HG02571 (cell line): ENCODE data around the gene LRATD1.

ENCODE experiments used
- ATAC-seq: cut with Tn5 transposase; IDR thresholded peaks from one replicate; pipeline ENCODE4 v1.9.1; 2021; ENCODE audit warnings: mild to moderate bottlenecking, moderate library complexity; ENCODE audit not compliant: unreplicated experiment

Gene LRATD1

GRCh38 chr2:14633061-14633460 is 544 bp downstream of the LRATD1 start:
- no peak for ATAC-seq

DNA sequence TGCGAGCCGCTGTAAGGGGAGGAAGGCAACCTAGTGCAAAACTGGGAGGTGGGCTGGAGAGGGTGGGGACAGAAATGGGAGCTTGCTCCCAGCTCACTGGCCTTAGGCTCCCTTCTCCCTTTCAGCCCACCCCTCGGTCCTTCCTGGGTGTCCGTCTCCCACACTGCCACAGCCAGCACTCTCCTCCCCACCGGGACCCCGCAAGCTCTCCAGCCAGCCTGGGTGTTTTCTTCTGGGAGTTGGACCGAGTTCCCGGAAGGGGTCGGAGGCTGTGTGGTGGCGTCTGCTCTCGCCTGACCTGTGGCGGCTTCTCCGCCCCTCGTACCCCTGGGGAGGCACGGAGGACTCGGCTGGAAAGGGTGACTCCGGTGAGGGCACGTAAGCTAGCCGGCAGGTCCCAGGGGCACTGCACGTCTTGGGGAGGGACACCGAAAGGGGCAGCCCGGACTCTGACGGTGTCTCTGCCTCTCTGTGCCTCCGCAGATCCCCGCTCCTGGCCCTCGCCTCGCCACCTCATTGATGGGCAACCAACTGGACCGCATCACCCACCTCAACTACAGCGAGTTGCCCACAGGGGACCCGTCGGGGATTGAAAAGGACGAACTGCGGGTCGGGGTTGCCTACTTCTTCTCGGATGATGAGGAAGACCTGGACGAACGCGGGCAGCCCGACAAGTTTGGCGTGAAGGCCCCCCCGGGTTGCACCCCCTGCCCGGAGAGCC is 1.1 kb downstream of the LRATD1 start:
- no peak for ATAC-seq

GRCh38 chr2:14634182-14634488 is 1.6 kb downstream of the LRATD1 start:
- no peak for ATAC-seq

GRCh38 chr2:14634489-14635390 is 2.2 kb downstream of the LRATD1 start:
- no peak for ATAC-seq

GRCh38 chr2:14635391-14635871 is 2.9 kb downstream of the LRATD1 start:
- no peak for ATAC-seq

GRCh38 chr2:14638488-14638887 is 6.0 kb downstream of the LRATD1 start:
- ATAC-seq: no peak

DNA sequence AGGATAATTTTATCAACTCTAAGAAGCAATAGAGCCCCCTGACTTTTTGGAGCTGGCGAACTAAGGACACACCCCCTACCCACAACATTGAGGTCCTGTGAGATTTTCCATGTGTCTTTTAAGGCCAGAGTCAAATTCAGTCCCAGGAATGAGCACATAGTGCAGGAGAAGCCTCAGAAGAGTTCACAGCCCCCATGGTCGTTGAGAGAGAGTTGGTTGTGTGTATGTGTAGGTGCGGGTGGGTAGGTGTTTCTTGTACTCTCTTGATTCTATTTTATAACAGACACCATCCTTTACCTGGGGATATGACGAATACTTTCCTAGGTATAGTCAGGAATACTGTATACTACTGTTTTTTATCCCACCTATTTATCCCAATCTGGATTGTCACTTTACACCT is 8.6 kb downstream of the LRATD1 start:
- ATAC-seq: no peak

GRCh38 chr2:14642499-14642898 is 10.0 kb downstream of the LRATD1 start:
- ATAC-seq: no peak

GRCh38 chr2:14647714-14648113 is 15.2 kb downstream of the LRATD1 start:
- no peak for ATAC-seq

DNA sequence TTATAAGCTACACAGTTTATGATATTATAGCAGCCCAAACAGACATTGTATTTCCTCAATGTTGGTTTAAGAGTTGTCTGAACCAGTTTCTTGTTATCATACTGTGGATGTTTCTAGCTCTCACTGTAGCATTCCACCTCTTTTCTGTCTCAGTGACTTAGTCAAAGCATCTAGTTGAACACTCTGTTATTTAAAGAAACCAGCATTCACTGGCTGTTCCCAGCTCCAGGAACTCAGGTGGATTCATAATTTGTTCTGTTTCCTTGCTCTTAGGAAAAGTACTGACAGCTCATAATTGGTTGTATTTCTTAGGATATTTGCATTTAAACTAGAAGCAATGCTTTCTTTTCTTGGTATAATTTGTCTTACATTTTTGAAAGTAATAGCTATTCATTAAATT is 17.5 kb downstream of the LRATD1 start:
- no peak for ATAC-seq

- peak; percentile 89 for ATAC-seq
These were observed 22.3 kb downstream of the LRATD1 start for GRCh38 chr2:14654835-14655282.

DNA sequence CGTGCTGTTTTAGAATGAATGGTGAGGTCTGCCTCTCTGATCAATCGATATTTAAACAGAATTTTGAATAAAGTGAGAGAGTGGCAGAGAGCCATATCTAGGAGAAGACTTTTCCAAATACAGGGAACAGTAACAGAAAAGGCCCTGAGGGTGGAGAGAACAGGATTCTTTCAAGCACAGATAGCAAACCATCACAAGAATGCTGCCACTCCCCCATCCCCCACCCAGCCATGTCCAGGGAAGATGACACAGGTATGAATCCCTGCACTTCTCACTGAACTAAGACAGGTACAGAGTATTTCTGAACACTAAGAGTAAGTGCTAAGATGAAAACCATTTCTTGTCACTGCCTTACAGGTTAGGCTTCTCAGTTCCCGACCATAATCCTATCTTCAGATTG is 23.6 kb downstream of the LRATD1 start:
- ATAC-seq: no peak

GRCh38 chr2:14661163-14661562 is 28.6 kb downstream of the LRATD1 start:
- ATAC-seq: no peak

GRCh38 chr2:14673351-14673875 is 40.9 kb downstream of the LRATD1 start:
- no peak for ATAC-seq

- ATAC-seq: no peak
These were observed 43.0 kb downstream of the LRATD1 start for GRCh38 chr2:14675489-14675888.

DNA sequence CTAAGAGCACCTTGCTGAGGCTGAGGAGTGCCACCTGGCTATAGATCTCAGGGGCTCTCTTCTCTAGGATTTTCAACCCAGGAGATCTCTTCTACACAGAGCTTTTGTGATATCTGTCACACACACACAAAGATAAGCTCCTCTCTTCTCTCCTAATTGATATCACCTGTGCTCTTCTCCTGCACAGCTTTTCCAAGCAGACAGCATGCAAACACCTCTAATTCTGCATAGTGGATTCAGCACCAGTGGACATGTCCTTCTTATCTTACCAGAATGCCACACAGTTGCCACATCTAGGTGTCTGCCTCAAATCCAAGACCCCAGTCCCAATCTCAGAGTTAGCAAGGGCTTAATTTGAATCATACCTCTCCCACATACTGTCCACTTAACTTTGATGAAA is 43.9 kb downstream of the LRATD1 start:
- no peak for ATAC-seq

GRCh38 chr2:14677039-14677438 is 44.5 kb downstream of the LRATD1 start:
- no peak for ATAC-seq

DNA sequence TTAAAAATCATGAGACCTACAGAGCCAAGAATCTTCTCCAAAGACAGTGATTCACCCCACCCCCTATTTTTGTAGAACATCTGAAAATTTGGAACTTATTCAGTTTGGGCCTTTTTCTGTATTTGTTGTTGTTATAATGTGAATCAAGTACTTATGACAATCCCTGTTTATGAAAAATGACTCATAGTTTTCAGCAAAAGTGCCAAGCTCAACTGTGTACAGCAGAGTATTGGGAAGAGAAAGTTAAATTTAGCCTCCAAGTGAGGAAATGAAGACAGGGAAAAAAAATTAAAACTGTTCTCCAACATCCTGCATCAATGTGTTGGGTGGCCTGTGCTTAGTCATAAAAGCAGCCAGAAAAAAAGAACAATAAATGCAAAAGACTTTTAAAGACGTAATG is 46.2 kb downstream of the LRATD1 start:
- no peak for ATAC-seq

DNA sequence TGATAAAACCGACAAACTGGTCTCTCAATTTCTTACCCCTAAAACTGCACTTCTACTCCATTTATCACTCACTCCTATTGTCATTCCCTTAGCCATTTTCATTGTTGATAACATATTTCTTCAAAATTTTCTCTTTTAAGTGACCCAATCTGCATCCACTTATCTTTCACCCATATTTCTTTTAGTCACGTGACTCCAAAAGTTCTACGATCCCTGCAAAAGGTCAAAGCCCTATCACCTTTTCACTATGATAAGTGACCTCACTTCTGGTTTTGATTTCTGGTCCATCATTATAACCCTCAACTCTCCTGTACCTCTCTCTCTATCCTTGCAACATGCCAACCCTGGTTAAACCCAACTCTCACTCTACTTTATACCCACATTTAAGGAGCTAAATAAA is 49.1 kb downstream of the LRATD1 start:
- ATAC-seq: no peak
